Stimulated activated naive B cell treated with anti-CD40 and anti-IgM and Interleukin-4, amounts not matched to agents 10 μg/mL and 1 μg/mL and 100 μg/mL, for 72 hours (primary cell): ENCODE results near the gene CAPS2.

Experiments
- ATAC-seq, 2 donors: fragments of 150-1000 bp; cut with Tn5 transposase; replicated peaks; 2 replicates each; pipeline ENCODE4 v1.10.0; 2021; ENCODE audit warnings: moderate library complexity in 1 of 2
- DNase-seq: peaks from one replicate; pipeline ENCODE4 v3.0.0; 2021
- H3K27ac Mint-ChIP-seq: one replicate; pipeline ENCODE4 v1.8.0; 2022; ENCODE audit warnings: mild to moderate bottlenecking, mixed read lengths
- H3K27me3 Mint-ChIP-seq, 2 donors: one replicate each; pipeline ENCODE4 v1.8.0; 2022; ENCODE audit warnings: mixed read lengths in 2 of 2
- H3K36me3 Mint-ChIP-seq, 2 donors: one replicate each; pipeline ENCODE4 v1.8.0; 2022; ENCODE audit warnings: mixed read lengths in 2 of 2, mild to moderate bottlenecking in 1 of 2
- H3K4me1 Mint-ChIP-seq, 2 donors: one replicate each; pipeline ENCODE4 v1.8.0; 2022; ENCODE audit warnings: mixed read lengths in 2 of 2, mild to moderate bottlenecking in 1 of 2
- H3K4me3 Mint-ChIP-seq, 2 donors: one replicate each; pipeline ENCODE4 v1.8.0; 2022; ENCODE audit warnings: mild to moderate bottlenecking in 2 of 2, mixed read lengths in 2 of 2, moderate library complexity in 1 of 2
- H3K9me3 Mint-ChIP-seq, 2 donors: one replicate each; pipeline ENCODE4 v1.8.0; 2022; ENCODE audit warnings: mixed read lengths in 2 of 2, mild to moderate bottlenecking in 1 of 2

Gene CAPS2

GRCh38 chr12:75288860-75289259, 41.3 kb downstream of the CAPS2 start:
- Mint-ChIP-seq H3K4me3 (no peak overlapping the region), H3K4me1 (no peaks in the 10 kb centered on the region), H3K27ac (no peak overlapping the region), H3K27me3 (no peaks in the 10 kb centered on the region), H3K36me3 (no peaks in the 10 kb centered on the region), H3K9me3 (no peaks in the 10 kb centered on the region)
- DNase-seq (no peak), ATAC-seq (no peak)

DNA sequence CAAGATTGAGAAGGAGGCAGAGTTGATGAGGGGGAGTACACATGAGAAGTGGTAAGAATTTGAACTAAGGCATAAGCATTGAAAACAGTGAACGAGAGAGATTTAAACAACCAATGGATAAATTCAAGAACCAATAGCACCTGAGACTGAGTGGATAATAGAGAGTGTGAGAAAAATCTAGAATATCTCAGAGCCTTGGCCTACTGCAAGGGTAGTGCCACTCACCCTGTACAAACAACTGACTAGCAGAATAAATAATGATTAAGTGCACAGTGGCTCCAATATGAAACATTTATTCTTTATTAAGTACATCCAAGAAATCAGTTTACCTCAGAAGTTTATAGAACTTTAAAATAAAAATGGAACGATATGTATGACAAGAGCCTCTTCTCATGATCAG, 54.4 kb downstream of the CAPS2 start:
- ATAC-seq = no peak
- H3K4me1 Mint-ChIP-seq = no peaks in the 10 kb centered on the region
- no peak overlapping the region for H3K27ac Mint-ChIP-seq
- H3K9me3 Mint-ChIP-seq = no peaks in the 10 kb centered on the region
- no peak for DNase-seq
- no peaks in the 10 kb centered on the region for H3K36me3 Mint-ChIP-seq
- no peak overlapping the region for H3K4me3 Mint-ChIP-seq
- no peaks in the 10 kb centered on the region for H3K27me3 Mint-ChIP-seq

DNA sequence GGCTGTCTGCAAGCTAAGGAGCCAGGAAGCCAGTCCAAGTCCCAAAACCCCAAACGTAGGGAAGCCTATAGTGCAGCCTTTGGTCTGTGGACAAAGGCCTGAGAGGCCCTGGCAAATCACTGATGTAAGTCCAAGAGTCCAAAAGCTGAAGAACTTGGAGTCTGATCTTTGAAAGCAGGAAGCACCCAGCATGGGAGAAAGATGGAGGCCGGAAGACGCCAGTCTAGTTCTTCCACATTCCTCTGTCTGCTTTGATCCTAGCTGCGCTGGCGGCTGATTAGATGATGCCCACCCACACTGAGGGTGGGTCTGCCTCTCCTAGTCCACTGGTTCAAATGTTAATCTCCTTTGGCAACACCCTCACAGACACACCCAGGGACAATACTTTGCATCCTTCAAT, 58.5 kb downstream of the CAPS2 start:
- Mint-ChIP-seq H3K36me3 (no peaks in the 10 kb centered on the region), H3K4me3 (no peak overlapping the region), H3K9me3 (no peaks in the 10 kb centered on the region), H3K27ac (no peak overlapping the region), H3K27me3 (peaks cover 0 to 4% of the 10 kb centered on the region in 2 donors), H3K4me1 (no peaks in the 10 kb centered on the region)
- no peak for DNase-seq
- ATAC-seq = no peak

- DNase-seq (no peak), ATAC-seq (no peak)
- Mint-ChIP-seq H3K27me3 (peaks cover 0 to 4% of the 10 kb centered on the region in 2 donors), H3K27ac (no peak overlapping the region), H3K36me3 (no peaks in the 10 kb centered on the region), H3K9me3 (peaks cover 0 to 6% of the 10 kb centered on the region in 2 donors), H3K4me3 (no peak overlapping the region), H3K4me1 (no peaks in the 10 kb centered on the region)
Observed at GRCh38 chr12:75270157-75270556, 60.0 kb downstream of the CAPS2 start.

- peaks cover 0 to 8% of the 10 kb centered on the region in 2 donors for H3K9me3 Mint-ChIP-seq
- no peak overlapping the region for H3K27ac Mint-ChIP-seq
- ATAC-seq = no peak
- no peak for DNase-seq
- H3K27me3 Mint-ChIP-seq = peaks cover 0 to 4% of the 10 kb centered on the region in 2 donors
- no peaks in the 10 kb centered on the region for H3K36me3 Mint-ChIP-seq
- no peak overlapping the region for H3K4me3 Mint-ChIP-seq
- H3K4me1 Mint-ChIP-seq = no peaks in the 10 kb centered on the region
Observed at GRCh38 chr12:75269209-75269608, 60.9 kb downstream of the CAPS2 start.

- Mint-ChIP-seq H3K36me3 (no peaks in the 10 kb centered on the region), H3K9me3 (peaks cover 0 to 2% of the 10 kb centered on the region in 2 donors), H3K27ac (no peak overlapping the region), H3K27me3 (peaks cover 0 to 5% of the 10 kb centered on the region in 2 donors), H3K4me1 (no peaks in the 10 kb centered on the region), H3K4me3 (no peak overlapping the region)
- DNase-seq (no peak), ATAC-seq (no peak)
Observed at GRCh38 chr12:75260316-75260715, 69.8 kb downstream of the CAPS2 start.

DNA sequence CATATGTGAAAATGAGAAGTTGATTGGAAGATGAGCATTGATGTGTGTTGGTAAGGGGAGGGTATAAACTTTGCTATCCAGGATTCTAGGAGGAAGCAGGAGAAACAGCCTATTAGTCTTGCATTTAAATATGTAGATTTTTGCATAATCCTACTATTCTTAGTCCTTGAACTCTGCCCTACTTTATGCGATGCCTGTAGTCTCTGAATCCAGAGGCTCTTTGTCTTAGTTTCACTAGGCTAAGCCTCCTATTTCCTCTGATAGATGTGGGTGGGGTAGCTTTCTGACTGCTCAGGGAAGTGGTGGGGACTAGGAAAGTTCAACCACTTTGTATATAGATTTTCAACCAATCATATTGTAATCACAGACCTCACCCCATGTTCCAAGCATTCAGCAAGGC, 71.0 kb downstream of the CAPS2 start:
- Mint-ChIP-seq H3K4me3 (no peak overlapping the region), H3K9me3 (no peaks in the 10 kb centered on the region), H3K27ac (no peak overlapping the region), H3K27me3 (peaks cover 0 to 5% of the 10 kb centered on the region in 2 donors), H3K4me1 (no peaks in the 10 kb centered on the region), H3K36me3 (no peaks in the 10 kb centered on the region)
- DNase-seq = no peak
- no peak for ATAC-seq

DNA sequence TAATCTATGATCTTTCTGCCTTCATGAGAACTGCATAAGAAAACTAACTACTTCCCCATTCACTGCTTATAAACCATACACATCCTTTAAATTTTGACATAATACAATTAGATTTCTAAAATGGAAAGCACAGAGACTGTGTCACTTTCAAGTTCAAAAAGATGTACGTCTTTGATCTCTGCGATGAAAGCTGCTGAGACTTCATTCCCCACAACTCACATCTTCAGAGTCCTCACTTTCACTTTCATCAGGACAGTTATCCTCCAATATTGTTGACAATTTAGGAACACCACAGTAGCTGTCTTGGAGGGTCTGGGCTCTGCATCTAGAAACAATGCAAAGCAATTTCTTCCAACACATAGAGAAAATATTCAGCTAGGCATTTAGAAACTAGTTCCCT, 72.6 kb downstream of the CAPS2 start:
- H3K27ac Mint-ChIP-seq = no peak overlapping the region
- H3K4me3 Mint-ChIP-seq = no peak overlapping the region
- peaks cover 0 to 5% of the 10 kb centered on the region in 2 donors for H3K27me3 Mint-ChIP-seq
- no peaks in the 10 kb centered on the region for H3K4me1 Mint-ChIP-seq
- peaks cover 0 to 4% of the 10 kb centered on the region in 2 donors for H3K9me3 Mint-ChIP-seq
- no peak for DNase-seq
- ATAC-seq = no peak
- no peaks in the 10 kb centered on the region for H3K36me3 Mint-ChIP-seq

GRCh38 chr12:75245108-75245507, 85.0 kb downstream of the CAPS2 start:
- H3K4me3 Mint-ChIP-seq = no peak overlapping the region
- no peak for ATAC-seq
- no peak overlapping the region for H3K27ac Mint-ChIP-seq
- no peak for DNase-seq
- H3K4me1 Mint-ChIP-seq = no peaks in the 10 kb centered on the region
- H3K27me3 Mint-ChIP-seq = no peaks in the 10 kb centered on the region
- peaks cover 4% of the 10 kb centered on the region in 2 donors for H3K9me3 Mint-ChIP-seq
- H3K36me3 Mint-ChIP-seq = no peaks in the 10 kb centered on the region

- peak in 1 of 2 donors; percentile 27 for ATAC-seq
- DNase-seq = no peak
- H3K27me3 Mint-ChIP-seq = no peaks in the 10 kb centered on the region
- H3K27ac Mint-ChIP-seq = no peak overlapping the region
- H3K4me1 Mint-ChIP-seq = no peaks in the 10 kb centered on the region
- H3K4me3 Mint-ChIP-seq = no peak overlapping the region
- no peaks in the 10 kb centered on the region for H3K36me3 Mint-ChIP-seq
- H3K9me3 Mint-ChIP-seq = peaks cover 4% of the 10 kb centered on the region in 2 donors
Observed at GRCh38 chr12:75239987-75240386, 90.1 kb downstream of the CAPS2 start.

DNA sequence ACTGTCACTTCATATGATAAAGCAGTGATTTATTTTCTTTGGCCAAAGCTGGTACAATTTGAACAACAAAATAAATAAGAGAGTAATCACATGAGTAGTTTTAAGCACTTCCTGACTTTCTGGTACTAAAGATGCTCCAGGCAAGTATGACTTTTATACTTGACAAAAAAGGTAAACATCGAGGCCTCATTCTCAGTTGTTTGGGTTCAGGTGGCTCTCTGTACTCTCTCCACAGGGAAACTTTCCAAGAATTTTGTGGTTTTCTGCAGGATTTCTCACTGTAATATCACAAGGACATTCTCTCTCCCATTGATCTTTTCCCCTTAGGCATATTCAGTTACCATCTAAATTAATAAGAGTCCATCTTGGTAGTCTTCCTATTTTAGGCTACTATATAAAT, 93.9 kb downstream of the CAPS2 start:
- Mint-ChIP-seq H3K4me1 (no peaks in the 10 kb centered on the region), H3K4me3 (no peak overlapping the region), H3K9me3 (peaks cover 6 to 10% of the 10 kb centered on the region in 2 donors), H3K36me3 (no peaks in the 10 kb centered on the region), H3K27ac (no peak overlapping the region), H3K27me3 (no peaks in the 10 kb centered on the region)
- DNase-seq = no peak
- ATAC-seq = no peak

DNA sequence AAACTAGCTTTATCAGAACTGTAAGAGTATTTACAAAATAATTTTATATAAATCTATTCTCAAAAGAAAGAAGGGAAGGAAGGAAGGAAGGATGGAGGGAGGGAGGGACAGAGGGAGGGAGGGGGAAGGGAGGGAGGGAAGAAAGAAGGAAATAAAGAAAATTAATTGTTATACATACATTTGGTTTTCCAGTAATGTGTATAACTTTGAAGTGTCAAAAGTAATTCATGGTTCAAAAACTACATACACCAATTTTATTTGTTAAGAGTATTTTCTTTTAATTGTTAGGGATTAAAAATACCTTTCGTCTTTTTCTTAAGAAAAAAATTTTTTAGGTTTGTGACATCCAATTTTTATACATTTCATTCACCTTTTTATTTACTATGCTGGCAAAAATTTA, 103.0 kb downstream of the CAPS2 start:
- no peaks in the 10 kb centered on the region for H3K27me3 Mint-ChIP-seq
- ATAC-seq = no peak

More for the DNA sequence above, 103.0 kb downstream of the CAPS2 start:
- Mint-ChIP-seq H3K36me3 (no peaks in the 10 kb centered on the region), H3K27ac (no peak overlapping the region), H3K9me3 (peaks cover 10 to 12% of the 10 kb centered on the region in 2 donors), H3K4me3 (no peak overlapping the region), H3K4me1 (no peaks in the 10 kb centered on the region)
- DNase-seq = no peak
